Endothelial cell of umbilical vein (primary cell): ENCODE measurements around the gene PSAT1. TPM values are rescaled to one million over a fixed set of nuclear protein-coding genes. Genes with fewer than 3 reads are reported as not detected.

Source experiments
- BruUV-seq: library from RNA; stranded (reverse); fragments of 400-500 nt; replicated peaks from 2 replicates; lab custom pipeline; 2021; lab: Mats Ljungman, UMichigan
- CTCF ChIA-PET: fragments of 300-600, 350-600 bp; sonication (Branson Sonifier 250); formaldehyde crosslinking; loops from one replicate; lab custom pipeline; 2021; ENCODE audit warnings: antibody characterized with exemption, inconsistent platforms; lab: Charles Lee
- POLR2A ChIA-PET: fragments of 300-600, 350-600 bp; sonication (Branson Sonifier 250); formaldehyde crosslinking; loops from one replicate; lab custom pipeline; 2021; ENCODE audit warnings: antibody characterized with exemption, inconsistent platforms; lab: Charles Lee
- DNase-seq: peaks from one replicate; pipeline ENCODE4 v3.0.0-alpha.2; 2011; ENCODE audit warnings: low read depth, low spot score
- FAIRE-seq: peaks from 2 replicates; lab custom pipeline; 2011; peaks lifted over from hg19 to GRCh38; lab: Jason Lieb, UNC
- H2AFZ ChIP-seq: 2 replicates; pipeline ENCODE4 v1.6.0; 2012; ENCODE audit warnings: low read depth, low read length, control low read depth, inconsistent platforms
- H3K27ac ChIP-seq: 2 replicates; pipeline ENCODE4 v1.5.1; 2011; ENCODE audit warnings: low read depth, mild to moderate bottlenecking, control low read depth, low read length, moderate library complexity; ENCODE audit not compliant: insufficient read depth
- H3K27me3 ChIP-seq, 2 experiments: 2 replicates each; pipeline versions ENCODE4 v1.6.0 to v1.6.1; 2011; ENCODE audit warnings: low read length in 2 of 2, mixed read lengths in 1 of 2; ENCODE audit not compliant: control insufficient read depth in 2 of 2, insufficient read depth in 2 of 2
- H3K36me3 ChIP-seq, 2 experiments: 2 replicates in 1 of 2; 3 replicates in 1 of 2; pipeline ENCODE4 v1.5.1; 2011; ENCODE audit warnings: low read length in 2 of 2, mild to moderate bottlenecking in 1 of 2, moderate library complexity in 1 of 2; ENCODE audit not compliant: control insufficient read depth in 2 of 2, insufficient read depth in 2 of 2; ENCODE audit errors: extremely low read depth in 1 of 2
- H3K4me1 ChIP-seq: 3 replicates; pipeline ENCODE4 v1.5.1; 2011; ENCODE audit warnings: mild to moderate bottlenecking, low read length; ENCODE audit not compliant: control insufficient read depth, insufficient read depth; ENCODE audit errors: extremely low read depth
- H3K4me2 ChIP-seq: 2 replicates; pipeline ENCODE4 v1.6.1; 2011; ENCODE audit warnings: low read length, control low read depth, mixed read lengths; ENCODE audit not compliant: insufficient read depth
- H3K4me3 ChIP-seq, 3 experiments: fragments of 200-600 bp in 1 of 3; sonication (generic), shearing (Covaris generic) in 1 of 3; replicated peaks in 1 of 3; 2 replicates each; pipeline ENCODE4 v1.5.1; 2011 to 2016; ENCODE audit warnings: control low read depth in 3 of 3, low read length in 3 of 3, mild to moderate bottlenecking in 2 of 3, inconsistent platforms in 1 of 3, low read depth in 1 of 3, moderate library complexity in 1 of 3; ENCODE audit not compliant: insufficient read depth in 1 of 3
- H3K79me2 ChIP-seq: 2 replicates; pipeline ENCODE4 v1.6.0; 2012; ENCODE audit warnings: low read length, inconsistent platforms; ENCODE audit not compliant: control insufficient read depth, insufficient read depth
- H3K9ac ChIP-seq: replicated peaks from 2 replicates; pipeline ENCODE3; 2011; ENCODE audit warnings: low read length, control low read depth; ENCODE audit not compliant: insufficient read depth; ENCODE audit errors: extremely low read depth
- H3K9me1 ChIP-seq: replicated peaks from 3 replicates; pipeline ENCODE4 v1.6.0; 2011; ENCODE audit warnings: mild to moderate bottlenecking, low read length; ENCODE audit not compliant: control insufficient read depth, insufficient read depth; ENCODE audit errors: extremely low read depth
- H3K9me3 ChIP-seq: replicated peaks from 2 replicates; pipeline ENCODE4 v1.5.1; 2012; ENCODE audit warnings: low read length, inconsistent platforms; ENCODE audit not compliant: control insufficient read depth, insufficient read depth
- H4K20me1 ChIP-seq: replicated peaks from 2 replicates; pipeline ENCODE3; 2011; ENCODE audit warnings: mild to moderate bottlenecking, low read length; ENCODE audit not compliant: control insufficient read depth, insufficient read depth; ENCODE audit errors: extremely low read depth
- CTCF ChIP-seq, 2 donors: IDR thresholded peaks; 1 replicate in 1 of 2; 2 replicates in 1 of 2; pipeline ENCODE4 v1.5.1; 2011; ENCODE audit warnings: low read length in 2 of 2, mild to moderate bottlenecking in 2 of 2, moderate library complexity in 2 of 2, control low read depth in 1 of 2, inconsistent platforms in 1 of 2, low read depth in 1 of 2; ENCODE audit not compliant: insufficient read depth in 1 of 2; ENCODE audit errors: extremely low read depth in 1 of 2
- EZH2 ChIP-seq: IDR thresholded peaks from 2 replicates; pipeline ENCODE4 v1.6.1; 2012; ENCODE audit warnings: borderline replicate concordance, low read depth, mild to moderate bottlenecking, moderate library complexity, low read length, inconsistent platforms; ENCODE audit not compliant: severe bottlenecking
- FOS ChIP-seq: IDR thresholded peaks from 2 replicates; pipeline ENCODE4 v1.6.1; 2011; ENCODE audit warnings: mild to moderate bottlenecking, low read length, moderate library complexity, borderline replicate concordance; ENCODE audit not compliant: insufficient read depth
- GATA2 ChIP-seq: IDR thresholded peaks from 2 replicates; pipeline ENCODE4 v1.7.0; 2011; ENCODE audit warnings: low read depth, mild to moderate bottlenecking, moderate library complexity, mixed read lengths, low read length; ENCODE audit not compliant: insufficient read length, insufficient read depth
- JUN ChIP-seq: IDR thresholded peaks from 2 replicates; pipeline ENCODE4 v1.6.1; 2011; ENCODE audit warnings: borderline replicate concordance, low read depth; ENCODE audit not compliant: insufficient read length, insufficient read depth
- MAX ChIP-seq: IDR thresholded peaks from 2 replicates; pipeline ENCODE4 v1.6.1; 2011; ENCODE audit not compliant: insufficient read depth, insufficient read length
- MYC ChIP-seq: IDR thresholded peaks from one replicate; pipeline ENCODE4 v1.6.1; 2011; ENCODE audit warnings: mild to moderate bottlenecking, low read depth, low read length
- POLR2A ChIP-seq: IDR thresholded peaks from 2 replicates; pipeline ENCODE4 v1.6.1; 2012; ENCODE audit warnings: low read depth, mild to moderate bottlenecking, control low read depth, low read length
- POLR2AphosphoS5 ChIP-seq: IDR thresholded peaks from 2 replicates; pipeline ENCODE4 v1.6.1; 2012; ENCODE audit warnings: low read depth, mild to moderate bottlenecking, control low read depth, low read length, moderate library complexity; ENCODE audit not compliant: insufficient read depth
- dilution Hi-C: fragments of 300-500 bp; cut with MboI; formaldehyde crosslinking; loops from one replicate; pipeline ENCODE4 v1.15.0; 2019; ENCODE audit warnings: low sequenced_read_pairs; ENCODE audit not compliant: extremely low pct_ligation_motif_present
- intact Hi-C: fragments of 100-400 bp; cut with micrococcal nuclease; formaldehyde crosslinking; loops from one replicate; pipeline ENCODE4 v1.10.0; 2022
- polyA plus RNA-seq, 4 experiments: library from polyadenylated mRNA; depleted of rRNA in 3 of 4; stranded (reverse) in 3 of 4; unstranded in 1 of 4; fragments of >200 nt; gene quantifications; 2 replicates each; pipeline versions ENCODE4 v1.2.1 to v1.2.3, GENCODE V29; 2011 to 2012; ENCODE audit warnings: missing spikeins in 1 of 4
- total RNA-seq: library from RNA; stranded (reverse); gene quantifications from 2 replicates; pipeline ENCODE4 v1.2.3, GENCODE V29; 2021

The PSAT1 gene
- total and polyA plus RNA-seq, 2 donors (not counting 3 experiments of a cell fraction or from before 2014, with no cell fraction given): 19.1 to 47.3 TPM

GRCh38 chr9:78304357-78304756, 7.4 kb downstream of the PSAT1 start:
- Histone ChIP-seq H2AFZ (no peak overlapping the region), H4K20me1 (no peaks in the 10 kb centered on the region), H3K4me1 (no peaks in the 10 kb centered on the region), H3K4me2 (no peak overlapping the region), H3K36me3 (peaks cover 3 to 5% of the 10 kb centered on the region in 2 experiments), H3K9ac (no peak overlapping the region), H3K79me2 (no peaks in the 10 kb centered on the region), H3K27me3 (no peaks in the 10 kb centered on the region), H3K4me3 (no peak overlapping the region), H3K9me1 (no peaks in the 10 kb centered on the region), H3K9me3 (no peaks in the 10 kb centered on the region), H3K27ac (no peak overlapping the region)
- BruUV-seq: no TSS peak
- ChIA-PET CTCF (no interaction called here), POLR2A (no interaction called here)
- no peak for FAIRE-seq
- intact Hi-C loops: no loop called here
- no peak for DNase-seq
- dilution Hi-C loops: no loop called here
- no peak for TF ChIP-seq CTCF (IDR thresholded peaks at IDR 0.05; ENCODE audit: extremely low read depth in 1 of 2, insufficient read depth in 1 of 2, low read depth in 1 of 2, low read length in 2 of 2)
- no peak for TF ChIP-seq MYC
- TF ChIP-seq JUN: no peak
- TF ChIP-seq FOS: no peak
- TF ChIP-seq EZH2: no peak
- TF ChIP-seq POLR2A: no peak
- no peak for TF ChIP-seq GATA2
- TF ChIP-seq POLR2AphosphoS5: no peak
- no peak for TF ChIP-seq MAX
